Adrenal gland (tissue), 12 donors: ENCODE measurements around the gene MLC1. TPM values are rescaled to one million over a fixed set of nuclear protein-coding genes. Genes with fewer than 3 reads are reported as not detected.

Source experiments
- DNase-seq, 7 donors: peaks; one replicate each; pipeline ENCODE4 v3.0.0-alpha.2; 2019 to 2020
- H3K27ac ChIP-seq, 5 donors: fragments of 200-600 bp; sonication (generic) in 4 of 5; 1 replicate in 3 of 5; 2 replicates in 2 of 5; pipeline versions ENCODE4 v1.5.1 to v1.8.0; 2016 to 2020; ENCODE audit warnings: mild to moderate bottlenecking in 1 of 5
- H3K27me3 ChIP-seq: fragments of 200-600 bp; 2 replicates; pipeline ENCODE4 v1.8.0; 2021
- H3K36me3 ChIP-seq, 2 donors: fragments of 200-600 bp; replicated peaks in 1 of 2; 1 replicate in 1 of 2; 2 replicates in 1 of 2; pipeline versions ENCODE4 v1.5.1 to v1.8.0; 2018 to 2022
- H3K4me1 ChIP-seq, 2 donors: fragments of 200-600 bp; replicated peaks in 1 of 2; 1 replicate in 1 of 2; 2 replicates in 1 of 2; pipeline versions ENCODE4 v1.5.1 to v1.8.0; 2018 to 2021
- H3K4me3 ChIP-seq, 4 donors: fragments of 200-600 bp; sonication (generic) in 3 of 4; one replicate each; pipeline ENCODE4 v1.5.1; 2016 to 2018
- H3K9me3 ChIP-seq, 3 donors: fragments of 200-600 bp; sonication (generic) in 1 of 3; replicated peaks in 1 of 3; 1 replicate in 2 of 3; 2 replicates in 1 of 3; pipeline versions ENCODE4 v1.5.1 to v1.8.0; 2016 to 2021
- POLR2A ChIP-seq, 2 donors: fragments of 450-650 bp; IDR thresholded peaks; one replicate each; pipeline ENCODE4 v1.6.1; 2017; ENCODE audit warnings: antibody characterized with exemption in 2 of 2, mild to moderate bottlenecking in 2 of 2, moderate library complexity in 1 of 2
- WGBS, 4 donors: extraction: QIAGEN DNeasy Blood & Tissue Kit in 2 of 4; methylation state at CpG; one replicate each; pipeline versions ENCODE4 v1.1.5 to v1.1.7; 2013 to 2017; 5-methylcytosine and 5-hydroxymethylcytosine counted together
- intact Hi-C, 2 donors: fragments of 100-400 bp; cut with DNase I; formaldehyde crosslinking; loops; one replicate each; pipeline versions ENCODE4 v1.14.1 to v1.15.0; 2022 to 2023
- polyA plus RNA-seq, 3 donors: library from polyadenylated mRNA; stranded (reverse); fragments of 200-250 nt in 2 of 3; fragments of 350-450 nt in 1 of 3; fragmentation: Illumina TruSeq in 1 of 3; extraction: RNeasy Lipid Tissue Mini Kit (QIAGEN cat#74804) in 1 of 3; gene quantifications; one replicate each; pipeline ENCODE4 v1.2.3, GENCODE V29; 2013 to 2014
- total RNA-seq, 9 donors: library from RNA; depleted of rRNA in 4 of 9; stranded (reverse); fragments of >200 nt in 4 of 9; fragments of 120-200 nt in 1 of 9; fragmentation: NEBNext Ultra II Directional in 1 of 9; extraction: Animal tissue kit (Norgen Biotek cat#: 25700) in 1 of 9; gene quantifications; one replicate each; pipeline versions ENCODE4 v1.1.0 to v1.2.4, GENCODE V29; 2013 to 2023
- TF ChIP-seq, protein P1 (sequence below), 6 experiments: fragments of 450-650 bp in 4 of 6; fragments of 200-600 bp in 2 of 6; sonication (generic) in 1 of 6; IDR thresholded peaks; 1 replicate in 5 of 6; 2 replicates in 1 of 6; pipeline versions ENCODE4 v1.5.1 to v1.8.0; 2016 to 2021; ENCODE audit warnings: antibody characterized with exemption in 6 of 6, mild to moderate bottlenecking in 2 of 6, moderate library complexity in 1 of 6
- donor health status: healthy with polysubstance abuse.
- donor health status: Bipolar disorder and iron deficiency.
- donor health status: DM: yes; HTN: yes; CAD: no.
- donor health status: DM: no; HTN: no; CAD: no.
- donor health status: DM: no; HTN: no; CAD: no.
- donor health status: DM: yes; HTN: yes; CAD: no.

MLC1 gene
- total and polyA plus RNA-seq, 12 donors = 0.03 to 0.22 TPM; not detected in 10

DNA sequence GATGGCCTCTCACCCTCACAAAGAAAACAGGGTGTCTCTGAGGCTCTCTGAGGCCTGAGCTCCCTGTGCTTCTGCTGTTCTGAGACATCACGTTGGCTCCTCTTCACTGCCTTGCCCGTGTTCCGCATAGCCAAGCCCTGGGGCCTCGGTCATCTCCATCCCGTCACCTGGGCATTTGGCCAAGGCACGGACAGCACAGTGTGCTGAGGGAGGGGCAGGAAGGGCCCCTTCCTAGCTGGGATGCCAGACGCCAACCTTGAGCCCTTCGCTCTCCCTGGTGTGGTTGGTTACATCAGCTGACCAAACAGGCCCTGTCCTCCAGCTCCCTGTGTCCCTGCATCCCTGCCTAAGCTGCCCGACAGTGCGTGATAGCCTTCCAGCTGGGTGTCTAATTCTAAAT is 30.5 kb upstream of the MLC1 start:
- Histone ChIP-seq H3K36me3 (no peaks in the 10 kb centered on the region), H3K9me3 (no peaks in the 10 kb centered on the region), H3K4me1 (peaks cover 0 to 6% of the 10 kb centered on the region in 2 donors), H3K4me3 (no peak overlapping the region), H3K27me3 (peaks cover 9% of the 10 kb centered on the region), H3K27ac (no peak overlapping the region)
- TF ChIP-seq POLR2A (IDR thresholded peaks at IDR 0.05) = no peak
- TF ChIP-seq, protein P1, sequence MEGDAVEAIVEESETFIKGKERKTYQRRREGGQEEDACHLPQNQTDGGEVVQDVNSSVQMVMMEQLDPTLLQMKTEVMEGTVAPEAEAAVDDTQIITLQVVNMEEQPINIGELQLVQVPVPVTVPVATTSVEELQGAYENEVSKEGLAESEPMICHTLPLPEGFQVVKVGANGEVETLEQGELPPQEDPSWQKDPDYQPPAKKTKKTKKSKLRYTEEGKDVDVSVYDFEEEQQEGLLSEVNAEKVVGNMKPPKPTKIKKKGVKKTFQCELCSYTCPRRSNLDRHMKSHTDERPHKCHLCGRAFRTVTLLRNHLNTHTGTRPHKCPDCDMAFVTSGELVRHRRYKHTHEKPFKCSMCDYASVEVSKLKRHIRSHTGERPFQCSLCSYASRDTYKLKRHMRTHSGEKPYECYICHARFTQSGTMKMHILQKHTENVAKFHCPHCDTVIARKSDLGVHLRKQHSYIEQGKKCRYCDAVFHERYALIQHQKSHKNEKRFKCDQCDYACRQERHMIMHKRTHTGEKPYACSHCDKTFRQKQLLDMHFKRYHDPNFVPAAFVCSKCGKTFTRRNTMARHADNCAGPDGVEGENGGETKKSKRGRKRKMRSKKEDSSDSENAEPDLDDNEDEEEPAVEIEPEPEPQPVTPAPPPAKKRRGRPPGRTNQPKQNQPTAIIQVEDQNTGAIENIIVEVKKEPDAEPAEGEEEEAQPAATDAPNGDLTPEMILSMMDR (IDR thresholded peaks at IDR 0.05) = no peak
- WGBS, 4 donors = 30 to 53% (median 35%) methylated on average over 3 to 10 of the region's 10 CpGs
- intact Hi-C loops = no loop called here
- peak; percentile 54 to 86 (median 66) for DNase-seq

DNA sequence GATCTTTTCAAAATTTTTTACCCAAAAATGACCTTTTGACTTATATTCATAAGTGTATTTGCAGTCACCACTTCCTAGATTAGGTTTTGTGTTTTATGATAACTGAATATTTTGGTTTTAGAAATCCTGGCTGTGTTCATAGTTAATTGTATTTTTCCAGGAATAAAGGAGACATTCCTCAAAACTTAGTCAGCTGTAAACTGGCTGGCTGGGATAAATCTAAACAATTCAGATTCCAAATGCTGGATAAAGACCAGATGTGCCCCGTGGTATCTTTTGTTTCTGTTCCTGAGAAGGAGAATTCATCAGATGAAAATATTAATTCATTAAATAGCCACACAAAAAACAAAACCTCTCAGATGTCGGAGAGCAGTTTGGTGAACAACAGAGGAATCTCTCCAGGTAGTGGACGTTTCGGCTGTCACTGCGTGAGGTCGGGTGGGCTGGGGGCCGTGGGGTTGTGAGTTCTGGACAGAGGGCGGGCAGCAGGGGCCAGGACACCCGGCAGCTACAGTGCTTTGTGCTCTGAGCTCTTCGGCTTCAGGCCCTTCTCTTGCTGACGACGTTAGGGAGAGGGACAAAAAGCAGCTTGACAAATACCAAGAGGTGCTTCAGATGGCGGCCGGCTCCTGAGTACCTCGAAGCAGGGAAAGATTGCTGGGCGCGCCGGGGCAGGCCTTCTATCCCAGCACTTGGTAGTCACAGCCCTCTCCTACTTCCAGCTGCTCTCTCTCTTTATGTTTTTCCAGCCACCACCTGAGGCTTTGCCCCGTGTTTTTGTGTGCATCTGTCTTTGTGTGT is 29.2 kb upstream of the MLC1 start:
- DNase-seq = peak in 1 of 7 donors; percentile 46

DNA sequence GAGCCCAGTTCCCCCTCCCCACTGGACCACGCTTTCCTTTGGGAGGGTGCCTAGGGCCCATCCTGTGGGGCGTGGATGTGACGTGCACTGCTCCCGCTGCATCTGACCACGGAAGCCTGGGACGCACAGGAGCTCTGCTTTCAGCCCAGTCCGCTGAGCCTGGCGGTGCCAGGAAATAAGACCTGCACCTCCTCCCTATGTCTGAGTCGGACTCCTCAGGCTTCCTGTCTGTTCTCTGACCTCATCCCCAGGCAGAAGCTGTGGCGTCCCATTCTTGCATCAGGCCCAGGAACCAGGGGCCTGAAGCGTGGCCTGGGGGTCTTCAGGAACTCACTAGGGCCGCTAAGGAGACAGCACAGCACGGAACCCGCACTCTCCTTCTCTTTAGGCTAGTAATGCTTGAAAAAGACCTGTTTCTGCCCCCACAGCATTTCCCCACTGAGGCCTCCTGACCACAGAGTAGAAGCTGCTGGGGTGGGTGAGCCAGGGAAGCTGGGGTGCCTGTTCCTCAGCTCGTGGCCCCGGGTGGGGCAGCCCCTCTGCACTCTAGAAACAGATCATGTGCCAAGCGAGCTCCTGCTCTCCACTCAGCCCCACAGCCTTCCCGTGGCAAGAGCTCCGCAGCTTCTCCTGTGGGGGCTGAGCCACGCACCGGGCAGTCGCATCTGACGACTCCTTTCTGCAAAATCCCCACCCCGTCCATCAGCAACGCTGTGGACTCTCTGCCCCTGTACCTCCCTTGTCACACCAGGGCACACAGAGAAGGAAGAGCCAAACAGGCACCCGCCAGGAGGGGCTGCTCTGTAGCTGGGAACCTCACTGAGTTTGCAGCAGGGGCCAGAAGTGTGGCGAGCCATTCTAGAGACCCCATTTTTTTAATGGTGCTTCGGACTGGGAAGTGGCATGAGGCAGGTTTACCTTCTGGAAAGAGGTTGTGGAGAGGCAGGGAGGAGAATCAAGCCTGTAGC is 27.2 kb upstream of the MLC1 start:
- Histone ChIP-seq H3K9me3 (no peaks in the 10 kb centered on the region), H3K27ac (peak overlapping the region in 2 of 5 donors; percentile 29 to 40), H3K36me3 (no peaks in the 10 kb centered on the region), H3K27me3 (peaks cover 9% of the 10 kb centered on the region), H3K4me1 (no peaks in the 10 kb centered on the region), H3K4me3 (no peak overlapping the region)
- intact Hi-C loops = no loop called here
- 59 to 68% (median 63%) methylated on average over 9 to 28 of the region's 28 CpGs for WGBS, 4 donors
- no peak for TF ChIP-seq POLR2A (IDR thresholded peaks at IDR 0.05)
- TF ChIP-seq, protein P1 (IDR thresholded peaks at IDR 0.05) = no peak
- peak in 4 of 7 donors; percentile 19 to 52 (median 30) for DNase-seq

More for the DNA sequence above, 29.2 kb upstream of the MLC1 start:
- Histone ChIP-seq H3K27me3 (peaks cover 9% of the 10 kb centered on the region), H3K4me3 (no peak overlapping the region), H3K9me3 (no peaks in the 10 kb centered on the region), H3K27ac (no peak overlapping the region), H3K4me1 (peaks cover 0 to 6% of the 10 kb centered on the region in 2 donors), H3K36me3 (no peaks in the 10 kb centered on the region)
- intact Hi-C loops = no loop called here
- 49 to 70% (median 67%) methylated on average over 19 of the region's 19 CpGs for WGBS, 4 donors
- TF ChIP-seq POLR2A (IDR thresholded peaks at IDR 0.05) = no peak
- TF ChIP-seq, protein P1 (IDR thresholded peaks at IDR 0.05) = no peak

DNA sequence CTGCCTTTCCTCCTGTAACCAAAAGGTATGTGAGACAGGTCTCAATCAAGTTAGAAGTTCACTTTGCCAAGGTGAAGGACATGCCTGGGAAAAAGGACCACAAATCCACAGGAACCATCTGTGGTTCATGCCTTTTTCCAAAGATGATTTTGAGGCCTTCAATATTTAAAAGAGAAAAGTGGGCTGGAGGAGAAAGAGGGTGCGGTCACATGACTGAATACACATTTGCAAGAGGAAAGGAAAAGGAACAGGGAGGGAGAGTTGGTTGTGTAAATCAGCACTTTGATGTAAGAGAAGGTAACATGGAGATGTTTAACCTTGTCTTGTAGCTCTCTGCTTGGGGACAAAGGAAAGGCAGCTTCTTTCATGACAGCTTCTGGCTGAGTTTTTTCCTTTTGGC is 25.8 kb upstream of the MLC1 start:
- DNase-seq = no peak
- intact Hi-C loops = no loop called here
- Histone ChIP-seq H3K9me3 (no peaks in the 10 kb centered on the region), H3K4me1 (no peaks in the 10 kb centered on the region), H3K27ac (no peak overlapping the region), H3K36me3 (no peaks in the 10 kb centered on the region), H3K27me3 (peaks cover 9% of the 10 kb centered on the region), H3K4me3 (no peak overlapping the region)
- TF ChIP-seq POLR2A (IDR thresholded peaks at IDR 0.05) = no peak
- TF ChIP-seq, protein P1 (IDR thresholded peaks at IDR 0.05) = no peak
- 88 to 95% (median 90%) methylated on average over 1 of the region's 1 CpG for WGBS, 4 donors
